ENCODE data around the gene NADK2.

- no peak for TF ChIP-seq EP300 (IDR thresholded peaks at IDR 0.05)
- TF ChIP-seq POLR2A (IDR thresholded peaks at IDR 0.05) = no peak
- no peak for TF ChIP-seq CTCF (IDR thresholded peaks at IDR 0.05)
These were observed 25.8 kb downstream of the NADK2 start for GRCh38 chr5:36215910-36216309.

All from ovary (tissue), 3 donors.